Fibroblast of pulmonary artery (primary cell): ENCODE data around the gene LASP1.
"Not testable (repeated sequence)": the region's sequence is repeated elsewhere in the genome, so short reads cannot be mapped to it uniquely, and the experiment has no call there.

ENCODE experiments used
- DNase-seq: peaks from one replicate; pipeline ENCODE4 v3.0.0-alpha.2; 2010; ENCODE audit warnings: low read depth
- H3K4me3 ChIP-seq: replicated peaks from 2 replicates; pipeline ENCODE4 v1.5.1; 2011; ENCODE audit warnings: low read depth, mild to moderate bottlenecking, control low read depth, low read length, moderate library complexity
- CTCF ChIP-seq: IDR thresholded peaks from 2 replicates; pipeline ENCODE4 v1.5.1; 2011; ENCODE audit warnings: mild to moderate bottlenecking, control low read depth, low read length, inconsistent platforms; ENCODE audit errors: missing control alignments

Gene LASP1

GRCh38 chr17:38906460-38907228, 36.8 kb downstream of the LASP1 start:
- no peak overlapping the region for H3K4me3 ChIP-seq
- TF ChIP-seq CTCF, result no peak
- no peak for DNase-seq

DNA sequence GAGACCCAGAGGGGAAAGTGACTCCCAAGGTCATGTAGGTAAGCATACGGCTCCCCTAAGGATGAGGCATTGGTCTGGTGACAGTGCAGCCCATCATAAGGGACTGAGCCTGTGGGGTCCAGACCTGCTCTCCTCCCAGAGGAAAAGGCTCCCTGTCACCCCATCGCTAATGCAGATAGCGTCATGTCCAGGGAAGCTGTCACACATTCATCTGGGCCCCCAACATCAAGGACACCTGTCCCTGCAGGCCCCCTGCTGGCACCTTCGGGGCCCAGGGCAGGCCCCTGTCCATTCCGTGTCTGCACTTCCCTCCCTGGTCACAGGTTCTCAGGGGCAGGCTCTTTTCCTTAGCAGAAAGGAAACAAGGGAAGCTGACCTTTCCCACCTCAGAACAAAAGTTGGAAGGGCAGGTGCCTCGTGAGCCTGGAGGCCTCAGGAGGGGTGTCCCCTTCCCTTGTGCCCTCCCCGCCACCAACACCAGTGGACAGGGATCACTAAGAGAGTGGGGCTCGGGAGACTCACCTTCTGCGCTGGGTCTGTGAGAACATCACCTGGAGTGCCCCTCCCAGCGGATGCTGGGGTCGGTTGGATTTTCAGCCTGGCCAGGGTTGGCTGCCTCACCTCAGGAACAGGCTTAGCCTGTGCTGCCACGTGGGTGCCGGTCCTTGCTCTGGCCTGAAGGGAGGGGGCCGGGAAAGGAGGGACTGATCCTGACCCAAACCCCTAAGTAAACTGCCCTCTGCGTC, 38.2 kb downstream of the LASP1 start:
- no peak for DNase-seq
- no peak overlapping the region for H3K4me3 ChIP-seq
- TF ChIP-seq CTCF, result no peak

GRCh38 chr17:38908676-38909181, 38.9 kb downstream of the LASP1 start:
- no peak overlapping the region for H3K4me3 ChIP-seq
- TF ChIP-seq CTCF, result no peak
- no peak for DNase-seq

DNA sequence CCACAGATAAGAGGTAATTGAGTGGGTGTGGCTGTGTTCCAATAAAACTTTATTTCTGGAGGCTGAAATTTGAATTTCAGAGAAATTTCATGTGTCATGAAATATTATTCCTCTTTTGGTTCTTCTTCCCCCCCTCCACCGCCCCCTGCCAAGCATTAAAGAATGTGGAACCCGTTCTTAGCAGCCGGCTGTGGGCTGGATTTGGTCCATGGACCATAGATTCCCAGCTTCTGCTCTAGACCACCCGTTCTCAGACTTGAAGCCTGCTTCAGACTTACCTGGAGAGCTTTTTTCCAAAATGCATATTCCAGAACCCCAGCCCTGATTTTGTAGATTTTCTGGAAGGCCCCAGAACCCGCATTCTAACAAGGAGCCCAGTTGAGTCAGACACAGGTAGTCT, 40.5 kb downstream of the LASP1 start:
- no peak overlapping the region for H3K4me3 ChIP-seq
- no peak for DNase-seq
- no peak for TF ChIP-seq CTCF

- DNase-seq, result no peak
- TF ChIP-seq CTCF, result no peak
- no peak overlapping the region for H3K4me3 ChIP-seq
These were observed 41.3 kb downstream of the LASP1 start for GRCh38 chr17:38911081-38911730.

DNA sequence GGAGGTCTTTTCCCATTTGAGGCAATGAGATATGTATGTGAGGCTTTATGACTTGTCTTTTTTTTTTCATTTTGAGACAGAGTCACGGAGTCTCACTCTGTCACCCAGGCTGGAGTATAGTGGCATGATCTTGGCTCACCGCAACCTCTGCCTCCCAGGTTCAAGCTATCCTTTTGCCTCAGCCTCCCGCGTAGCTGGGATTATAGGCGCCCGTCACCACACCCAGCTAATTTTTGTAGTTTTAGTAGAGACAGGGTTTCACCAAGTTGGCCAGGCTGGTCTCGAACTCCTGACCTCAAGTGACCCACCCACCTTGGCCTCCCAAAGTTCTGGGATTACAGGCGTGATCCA, 41.8 kb downstream of the LASP1 start:
- DNase-seq, H3K4me3 ChIP-seq: not testable (repeated sequence)

GRCh38 chr17:38912221-38912813, 42.5 kb downstream of the LASP1 start:
- DNase-seq, result peak; percentile 68
- TF ChIP-seq CTCF, result no peak
- no peak overlapping the region for H3K4me3 ChIP-seq
